ENCODE measurements around the gene TMEM54.

The TMEM54 gene

DNA sequence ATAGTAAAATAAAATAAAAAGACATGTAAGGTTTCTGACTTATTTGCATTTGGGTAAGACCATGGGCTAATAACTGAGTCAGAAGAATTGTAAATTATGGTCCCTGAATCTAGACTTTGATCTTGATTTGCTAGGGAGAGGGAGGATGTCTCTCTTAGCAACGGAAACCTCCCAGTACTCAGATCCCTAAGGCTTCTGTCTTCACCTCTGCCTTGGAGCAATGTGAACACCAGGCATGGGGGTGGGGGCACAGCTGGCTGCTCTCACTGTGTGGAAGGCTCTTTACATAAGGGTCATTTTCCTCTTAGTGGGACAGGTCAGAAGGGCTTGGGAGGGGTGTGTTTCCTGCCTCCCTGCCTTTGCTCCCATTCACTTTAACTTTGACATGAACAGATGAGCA is 17.0 kb upstream of the TMEM54 start:
- TF ChIP-seq SPI1 (IDR thresholded peaks at IDR 0.05; ENCODE audit: borderline replicate concordance, low read depth) (no peak), POLR2AphosphoS5 (IDR thresholded peaks at IDR 0.05; ENCODE audit: low read depth) (no peak), GABPA (IDR thresholded peaks at IDR 0.05; ENCODE audit: low read depth) (no peak)
- TF ChIP-seq, protein P1, sequence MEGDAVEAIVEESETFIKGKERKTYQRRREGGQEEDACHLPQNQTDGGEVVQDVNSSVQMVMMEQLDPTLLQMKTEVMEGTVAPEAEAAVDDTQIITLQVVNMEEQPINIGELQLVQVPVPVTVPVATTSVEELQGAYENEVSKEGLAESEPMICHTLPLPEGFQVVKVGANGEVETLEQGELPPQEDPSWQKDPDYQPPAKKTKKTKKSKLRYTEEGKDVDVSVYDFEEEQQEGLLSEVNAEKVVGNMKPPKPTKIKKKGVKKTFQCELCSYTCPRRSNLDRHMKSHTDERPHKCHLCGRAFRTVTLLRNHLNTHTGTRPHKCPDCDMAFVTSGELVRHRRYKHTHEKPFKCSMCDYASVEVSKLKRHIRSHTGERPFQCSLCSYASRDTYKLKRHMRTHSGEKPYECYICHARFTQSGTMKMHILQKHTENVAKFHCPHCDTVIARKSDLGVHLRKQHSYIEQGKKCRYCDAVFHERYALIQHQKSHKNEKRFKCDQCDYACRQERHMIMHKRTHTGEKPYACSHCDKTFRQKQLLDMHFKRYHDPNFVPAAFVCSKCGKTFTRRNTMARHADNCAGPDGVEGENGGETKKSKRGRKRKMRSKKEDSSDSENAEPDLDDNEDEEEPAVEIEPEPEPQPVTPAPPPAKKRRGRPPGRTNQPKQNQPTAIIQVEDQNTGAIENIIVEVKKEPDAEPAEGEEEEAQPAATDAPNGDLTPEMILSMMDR (IDR thresholded peaks at IDR 0.05; ENCODE audit: insufficient read depth, low read length): no peak
- TF ChIP-seq, protein P2, sequence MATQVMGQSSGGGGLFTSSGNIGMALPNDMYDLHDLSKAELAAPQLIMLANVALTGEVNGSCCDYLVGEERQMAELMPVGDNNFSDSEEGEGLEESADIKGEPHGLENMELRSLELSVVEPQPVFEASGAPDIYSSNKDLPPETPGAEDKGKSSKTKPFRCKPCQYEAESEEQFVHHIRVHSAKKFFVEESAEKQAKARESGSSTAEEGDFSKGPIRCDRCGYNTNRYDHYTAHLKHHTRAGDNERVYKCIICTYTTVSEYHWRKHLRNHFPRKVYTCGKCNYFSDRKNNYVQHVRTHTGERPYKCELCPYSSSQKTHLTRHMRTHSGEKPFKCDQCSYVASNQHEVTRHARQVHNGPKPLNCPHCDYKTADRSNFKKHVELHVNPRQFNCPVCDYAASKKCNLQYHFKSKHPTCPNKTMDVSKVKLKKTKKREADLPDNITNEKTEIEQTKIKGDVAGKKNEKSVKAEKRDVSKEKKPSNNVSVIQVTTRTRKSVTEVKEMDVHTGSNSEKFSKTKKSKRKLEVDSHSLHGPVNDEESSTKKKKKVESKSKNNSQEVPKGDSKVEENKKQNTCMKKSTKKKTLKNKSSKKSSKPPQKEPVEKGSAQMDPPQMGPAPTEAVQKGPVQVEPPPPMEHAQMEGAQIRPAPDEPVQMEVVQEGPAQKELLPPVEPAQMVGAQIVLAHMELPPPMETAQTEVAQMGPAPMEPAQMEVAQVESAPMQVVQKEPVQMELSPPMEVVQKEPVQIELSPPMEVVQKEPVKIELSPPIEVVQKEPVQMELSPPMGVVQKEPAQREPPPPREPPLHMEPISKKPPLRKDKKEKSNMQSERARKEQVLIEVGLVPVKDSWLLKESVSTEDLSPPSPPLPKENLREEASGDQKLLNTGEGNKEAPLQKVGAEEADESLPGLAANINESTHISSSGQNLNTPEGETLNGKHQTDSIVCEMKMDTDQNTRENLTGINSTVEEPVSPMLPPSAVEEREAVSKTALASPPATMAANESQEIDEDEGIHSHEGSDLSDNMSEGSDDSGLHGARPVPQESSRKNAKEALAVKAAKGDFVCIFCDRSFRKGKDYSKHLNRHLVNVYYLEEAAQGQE (IDR thresholded peaks at IDR 0.05; ENCODE audit: insufficient replicate concordance, low read depth): no peak
- DNase-seq (ENCODE audit: low read depth in 1 of 2, low spot score in 1 of 2): no peak
- H3K27ac ChIP-seq (replicated peaks): no peak overlapping the region
- H3K4me3 ChIP-seq (replicated peaks; ENCODE audit: insufficient read depth, low read length): no peak overlapping the region
- H3K27me3 ChIP-seq (ENCODE audit: insufficient read depth, poor library complexity, severe bottlenecking): peaks cover 19% of the 10 kb centered on the region

DNA sequence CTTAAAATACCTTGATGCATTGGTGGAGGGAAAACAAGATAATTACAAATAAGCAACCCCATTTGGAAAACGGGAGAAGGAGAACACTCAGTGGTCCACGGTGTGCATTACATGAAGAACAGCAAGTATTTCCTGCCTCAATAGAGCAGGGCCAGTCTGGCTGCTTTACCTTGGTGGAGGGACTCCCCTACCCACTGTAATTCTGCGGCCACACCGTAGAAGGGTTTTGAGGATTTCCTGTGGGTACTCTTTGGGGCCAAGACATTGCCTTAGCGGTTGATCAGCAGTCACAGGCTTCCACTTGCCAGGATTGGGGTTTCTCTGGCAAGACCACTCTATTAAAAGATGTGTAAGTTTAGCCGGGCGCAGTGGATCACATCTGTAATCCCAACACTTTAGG is 16.3 kb upstream of the TMEM54 start:
- DNase-seq (ENCODE audit: low read depth in 1 of 2, low spot score in 1 of 2): no peak
- TF ChIP-seq POLR2AphosphoS5 (IDR thresholded peaks at IDR 0.05; ENCODE audit: low read depth) (no peak), SPI1 (IDR thresholded peaks at IDR 0.05; ENCODE audit: borderline replicate concordance, low read depth) (no peak)
- TF ChIP-seq, protein P1 (IDR thresholded peaks at IDR 0.05; ENCODE audit: insufficient read depth, low read length): no peak
- TF ChIP-seq, protein P2 (IDR thresholded peaks at IDR 0.05; ENCODE audit: insufficient replicate concordance, low read depth): no peak
- peaks cover 12% of the 10 kb centered on the region for H3K27me3 ChIP-seq (ENCODE audit: insufficient read depth, poor library complexity, severe bottlenecking)
- H3K27ac ChIP-seq (replicated peaks): no peak overlapping the region
- no peak overlapping the region for H3K4me3 ChIP-seq (replicated peaks; ENCODE audit: insufficient read depth, low read length)

DNA sequence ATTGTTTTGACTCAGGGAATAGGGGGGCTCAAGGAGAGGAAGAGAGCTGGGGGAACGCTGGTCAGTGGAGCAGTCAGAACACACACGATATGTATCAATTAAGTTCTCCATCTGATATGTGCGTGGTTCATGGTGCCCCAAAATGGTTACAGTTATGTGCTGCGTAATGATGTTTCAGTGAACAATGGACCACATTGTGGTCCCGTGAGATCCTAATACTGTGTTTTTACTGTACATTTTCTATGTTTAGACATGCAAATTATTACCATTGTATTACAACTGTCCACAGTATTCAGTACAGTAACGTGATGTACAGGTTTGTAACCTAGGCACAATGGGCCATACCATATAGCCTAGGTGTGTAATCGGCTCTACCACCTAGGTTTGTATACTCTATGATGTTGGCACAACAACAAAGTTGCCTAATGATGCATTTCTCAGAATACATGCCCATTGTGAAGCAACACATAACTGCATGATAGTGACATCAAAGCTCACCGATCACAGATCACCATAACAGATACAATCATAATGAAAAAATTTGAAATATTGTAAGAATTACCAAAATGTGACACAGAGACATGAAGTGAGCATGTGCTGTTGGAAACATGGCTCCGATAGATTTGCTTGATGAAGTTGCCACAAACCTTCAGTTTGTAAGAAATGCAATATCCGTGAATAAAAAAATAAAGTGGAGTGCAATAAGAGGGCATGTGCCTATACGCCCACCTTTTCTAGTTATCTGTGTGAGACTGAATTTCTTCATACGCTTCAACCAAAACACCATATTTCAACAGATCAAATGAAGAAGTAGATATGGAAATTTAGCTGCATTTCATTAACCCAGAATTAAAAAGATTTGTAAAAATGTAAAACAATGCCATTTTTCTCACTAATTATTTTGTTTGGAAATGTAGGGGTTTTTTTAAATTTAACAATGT is 14.8 kb upstream of the TMEM54 start:
- no peak for DNase-seq (ENCODE audit: low read depth in 1 of 2, low spot score in 1 of 2)
- TF ChIP-seq GABPA (IDR thresholded peaks at IDR 0.05; ENCODE audit: low read depth): no peak
- TF ChIP-seq, protein P2 (IDR thresholded peaks at IDR 0.05; ENCODE audit: insufficient replicate concordance, low read depth): no peak
- TF ChIP-seq SPI1 (IDR thresholded peaks at IDR 0.05; ENCODE audit: borderline replicate concordance, low read depth): no peak
- TF ChIP-seq, protein P1 (IDR thresholded peaks at IDR 0.05; ENCODE audit: insufficient read depth, low read length): no peak
- TF ChIP-seq POLR2AphosphoS5 (IDR thresholded peaks at IDR 0.05; ENCODE audit: low read depth): no peak
- no peak overlapping the region for H3K27ac ChIP-seq (replicated peaks)
- H3K27me3 ChIP-seq (ENCODE audit: insufficient read depth, poor library complexity, severe bottlenecking): peaks cover 12% of the 10 kb centered on the region
- no peak overlapping the region for H3K4me3 ChIP-seq (replicated peaks; ENCODE audit: insufficient read depth, low read length)
